IMR-90 (cell line): ENCODE data around the gene GOLPH3L. TPM values are rescaled to one million over a fixed set of nuclear protein-coding genes. Genes with fewer than 3 reads are reported as not detected.

Experiments
- ATAC-seq: fragments of 200-7000 bp; cut with Tn5 transposase; 2 replicates; pipeline ENCODE4 v1.9.1; 2020; ENCODE audit warnings: low read depth, mild to moderate bottlenecking, moderate library complexity
- BruUV-seq: library from RNA; stranded (reverse); fragments of 400-500 nt; replicated peaks from 2 replicates; lab custom pipeline; 2021; lab: Mats Ljungman, UMichigan
- CTCF ChIA-PET: fragments of 300-600 bp; formaldehyde crosslinking; extraction: SDS; loops from one replicate; lab custom pipeline; 2021; ENCODE audit warnings: antibody characterized with exemption; lab: Yijun Ruan, JAX
- POLR2A ChIA-PET: fragments of 300-600 bp; sonication (Branson Sonifier 250); formaldehyde crosslinking; loops from one replicate; lab custom pipeline; 2022; ENCODE audit warnings: antibody characterized with exemption; ENCODE audit not compliant: unreplicated experiment; lab: Charles Lee
- DNase-seq: peaks from one replicate; pipeline ENCODE4 v3.0.0; 2013
- H2AFZ ChIP-seq: replicated peaks from 2 replicates; pipeline ENCODE3; 2013; ENCODE audit warnings: low read length, mild to moderate bottlenecking; ENCODE audit not compliant: poor library complexity
- H2AK5ac ChIP-seq: 2 replicates; pipeline ENCODE4 v1.6.1; 2013; ENCODE audit warnings: low read depth, low read length, inconsistent platforms
- H2AK9ac ChIP-seq: replicated peaks from 2 replicates; pipeline ENCODE3; 2013; ENCODE audit warnings: mild to moderate bottlenecking, low read depth, low read length, moderate library complexity; ENCODE audit not compliant: poor library complexity
- H2BK120ac ChIP-seq: 2 replicates; pipeline ENCODE4 v1.6.1; 2013; ENCODE audit warnings: low read depth, low read length, inconsistent platforms
- H2BK15ac ChIP-seq: 3 replicates; pipeline ENCODE4 v1.6.1; 2013; ENCODE audit warnings: low read depth, low read length, inconsistent platforms
- H2BK20ac ChIP-seq: 2 replicates; pipeline ENCODE4 v1.6.1; 2013; ENCODE audit warnings: low read depth, mild to moderate bottlenecking, inconsistent platforms, low read length, moderate library complexity
- H2BK5ac ChIP-seq: 2 replicates; pipeline ENCODE4 v1.6.1; 2013; ENCODE audit warnings: mild to moderate bottlenecking, low read depth, low read length, inconsistent platforms; ENCODE audit not compliant: poor library complexity, severe bottlenecking
- H3K14ac ChIP-seq: replicated peaks from 2 replicates; pipeline ENCODE4 v1.6.1; 2013; ENCODE audit warnings: low read depth, low read length, inconsistent platforms
- H3K18ac ChIP-seq: 2 replicates; pipeline ENCODE4 v1.6.1; 2013; ENCODE audit warnings: low read depth, low read length, control low read depth
- H3K23ac ChIP-seq: 2 replicates; pipeline ENCODE4 v1.6.1; 2013; ENCODE audit warnings: low read depth, low read length, inconsistent platforms
- H3K27ac ChIP-seq: 2 replicates; pipeline ENCODE4 v1.5.1; 2013; ENCODE audit warnings: mild to moderate bottlenecking, control low read depth, low read length; ENCODE audit not compliant: insufficient read depth
- H3K27me3 ChIP-seq: 2 replicates; pipeline ENCODE4 v1.6.1; 2013; ENCODE audit warnings: low read length; ENCODE audit not compliant: control insufficient read depth, insufficient read depth
- H3K36me3 ChIP-seq: 2 replicates; pipeline ENCODE4 v1.6.1; 2013; ENCODE audit warnings: low read length, mixed read lengths; ENCODE audit not compliant: control insufficient read depth, insufficient read depth
- H3K4ac ChIP-seq: 2 replicates; pipeline ENCODE4 v1.6.1; 2013; ENCODE audit warnings: low read depth, low read length, inconsistent platforms
- H3K4me1 ChIP-seq: 2 replicates; pipeline ENCODE4 v1.6.1; 2013; ENCODE audit warnings: low read length, mixed read lengths; ENCODE audit not compliant: control insufficient read depth, insufficient read depth
- H3K4me2 ChIP-seq: 2 replicates; pipeline ENCODE4 v1.6.1; 2013; ENCODE audit warnings: low read depth, mild to moderate bottlenecking, control low read depth, low read length, moderate library complexity
- H3K4me3 ChIP-seq: 2 replicates; pipeline ENCODE4 v1.5.1; 2013; ENCODE audit warnings: low read depth, mild to moderate bottlenecking, control low read depth, low read length, moderate library complexity; ENCODE audit not compliant: insufficient read depth
- H3K56ac ChIP-seq: 2 replicates; pipeline ENCODE4 v1.6.1; 2013; ENCODE audit warnings: low read length, inconsistent platforms; ENCODE audit not compliant: insufficient read depth; ENCODE audit errors: extremely low read depth
- H3K79me1 ChIP-seq, 2 experiments: 2 replicates each; pipeline ENCODE4 v1.6.1; 2013; ENCODE audit warnings: low read length in 2 of 2, inconsistent platforms in 1 of 2, low read depth in 1 of 2
- H3K9ac ChIP-seq: 2 replicates; pipeline ENCODE4 v1.6.1; 2013; ENCODE audit warnings: low read depth, low read length, control low read depth
- H3K9me1 ChIP-seq: 2 replicates; pipeline ENCODE4 v1.6.1; 2013; ENCODE audit warnings: low read length, inconsistent platforms; ENCODE audit not compliant: insufficient read depth
- H3K9me3 ChIP-seq: 2 replicates; pipeline ENCODE4 v1.6.1; 2013; ENCODE audit warnings: low read length; ENCODE audit not compliant: control insufficient read depth, insufficient read depth
- H4K20me1 ChIP-seq: 2 replicates; pipeline ENCODE4 v1.6.1; 2013; ENCODE audit warnings: low read length, inconsistent platforms; ENCODE audit not compliant: insufficient read depth
- H4K5ac ChIP-seq: 2 replicates; pipeline ENCODE4 v1.6.1; 2013; ENCODE audit warnings: mild to moderate bottlenecking, low read depth, low read length, control low read depth
- H4K8ac ChIP-seq, 2 experiments: 2 replicates each; pipeline ENCODE4 v1.6.1; 2013; ENCODE audit warnings: low read depth in 2 of 2, low read length in 2 of 2, control low read depth in 1 of 2, inconsistent platforms in 1 of 2
- H4K91ac ChIP-seq: 2 replicates; pipeline ENCODE4 v1.6.1; 2013; ENCODE audit warnings: low read depth, low read length, inconsistent platforms; ENCODE audit not compliant: insufficient read depth
- BHLHE40 ChIP-seq: fragments of 150-350 bp; IDR thresholded peaks from 2 replicates; pipeline ENCODE4 v1.6.1; 2016; ENCODE audit warnings: mild to moderate bottlenecking, low read depth, low read length
- CHD1 ChIP-seq: IDR thresholded peaks from 2 replicates; pipeline ENCODE4 v1.6.1; 2012; ENCODE audit warnings: low read depth, low read length, improper control_type of control experiment
- ELK1 ChIP-seq: fragments of 150-350 bp; IDR thresholded peaks from 2 replicates; pipeline ENCODE4 v1.6.1; 2016; ENCODE audit warnings: low read depth, mild to moderate bottlenecking, low read length, moderate library complexity, borderline replicate concordance
- FOS ChIP-seq: fragments of 150-350 bp; IDR thresholded peaks from 2 replicates; pipeline ENCODE4 v1.6.1; 2016; ENCODE audit warnings: low read depth, low read length
- MAFK ChIP-seq: IDR thresholded peaks from 2 replicates; pipeline ENCODE4 v1.6.1; 2012; ENCODE audit warnings: low read depth, low read length, improper control_type of control experiment
- MAZ ChIP-seq: IDR thresholded peaks from 2 replicates; pipeline ENCODE4 v1.6.1; 2012; ENCODE audit warnings: low read depth, mild to moderate bottlenecking, low read length, improper control_type of control experiment, moderate library complexity, borderline replicate concordance
- MXI1 ChIP-seq: IDR thresholded peaks from 2 replicates; pipeline ENCODE4 v1.6.1; 2012; ENCODE audit warnings: low read depth, mild to moderate bottlenecking, low read length, moderate library complexity, borderline replicate concordance
- NFE2L2 ChIP-seq: fragments of 150-350 bp; IDR thresholded peaks from 2 replicates; pipeline ENCODE4 v1.6.1; 2016; ENCODE audit warnings: low read depth, mild to moderate bottlenecking, low read length
- POLR2A ChIP-seq: IDR thresholded peaks from 2 replicates; pipeline ENCODE4 v1.6.1; 2012; ENCODE audit warnings: mild to moderate bottlenecking, low read depth, low read length
- RAD21 ChIP-seq: IDR thresholded peaks from 2 replicates; pipeline ENCODE4 v1.6.1; 2012; ENCODE audit warnings: low read length, improper control_type of control experiment
- RCOR1 ChIP-seq: IDR thresholded peaks from 2 replicates; pipeline ENCODE4 v1.6.1; 2012; ENCODE audit warnings: mild to moderate bottlenecking, low read length, improper control_type of control experiment; ENCODE audit not compliant: insufficient replicate concordance
- RFX5 ChIP-seq: IDR thresholded peaks from 2 replicates; pipeline ENCODE4 v1.8.0; 2012; ENCODE audit warnings: low read depth, mild to moderate bottlenecking, low read length, moderate library complexity
- SMC3 ChIP-seq: fragments of 150-350 bp; IDR thresholded peaks from 2 replicates; pipeline ENCODE4 v1.6.1; 2016; ENCODE audit warnings: low read depth, mild to moderate bottlenecking, antibody characterized with exemption, low read length, moderate library complexity
- USF2 ChIP-seq: fragments of 150-350 bp; IDR thresholded peaks from 2 replicates; pipeline ENCODE4 v1.6.1; 2017; ENCODE audit warnings: mild to moderate bottlenecking, antibody characterized with exemption, low read length, low read depth
- WGBS, 2 experiments: methylation state at CpG; one replicate each; pipeline versions ENCODE4 v1.1.5 to v1.1.7; 2013; ENCODE audit warnings: missing lambda C conversion rate in 2 of 2; ENCODE audit not compliant: insufficient read length in 1 of 2; ENCODE audit errors: extremely low coverage in 2 of 2; 5-methylcytosine and 5-hydroxymethylcytosine counted together
- dilution Hi-C: fragments of 300-500 bp; cut with HindIII; formaldehyde crosslinking; loops from one replicate; pipeline ENCODE4 v1.14.3; 2018; ENCODE audit warnings: low sequenced_read_pairs; ENCODE audit not compliant: unreplicated experiment
- in situ Hi-C: fragments of 300-500 bp; cut with MboI; formaldehyde crosslinking; loops from 3 replicates; pipeline ENCODE4 v1.14.3; 2019; ENCODE audit warnings: low sequenced_read_pairs, inconsistent platforms, mixed read lengths
- intact Hi-C: fragments of 100-400 bp; cut with micrococcal nuclease; formaldehyde crosslinking; loops from 2 replicates; pipeline ENCODE4 v1.10.0; 2022
- polyA plus RNA-seq, 3 experiments: library from polyadenylated mRNA; depleted of rRNA; stranded (reverse); fragments of >200 nt; gene quantifications; 2 replicates each; pipeline ENCODE4 v1.2.3, GENCODE V29; 2012; ENCODE audit warnings: low replicate concordance in 1 of 3
- total RNA-seq: library from RNA; depleted of rRNA; stranded (reverse); fragments of >200 nt; gene quantifications from 2 replicates; pipeline ENCODE4 v1.2.3, GENCODE V29; 2012

GOLPH3L gene
- total and polyA plus RNA-seq, 2 of the 4 experiments (the other 2 are of a cell fraction): 9.5 to 11.0 TPM

GRCh38 chr1:150695561-150695960, 1.4 kb downstream of the GOLPH3L start:
- peak; percentile 12 for DNase-seq
- no CpG with 5 or more reads among the region's 4 CpGs for WGBS, 2 experiments
- Histone ChIP-seq H2AFZ (no peak overlapping the region), H2BK5ac (no peak overlapping the region), H4K8ac (no peak overlapping the region), H3K79me1 (peaks cover 0 to 19% of the 10 kb centered on the region in 2 experiments; a peak in 3 of 4 replicates), H3K9me1 (no peaks in the 10 kb centered on the region), H4K5ac (no peak overlapping the region), H3K56ac (no peak overlapping the region), H3K4me1 (no peaks in the 10 kb centered on the region), H3K4me3 (no peak overlapping the region), H3K36me3 (peaks cover 6% of the 10 kb centered on the region; the same call in 1 of the 2 replicates), H3K23ac (no peak overlapping the region), H4K20me1 (no peaks in the 10 kb centered on the region), H3K4me2 (no peak overlapping the region), H3K18ac (no peak overlapping the region), H3K9ac (no peak overlapping the region), H2BK120ac (no peak overlapping the region), H4K91ac (no peak overlapping the region), H3K9me3 (no peaks in the 10 kb centered on the region), H3K27me3 (no peaks in the 10 kb centered on the region), H2AK5ac (no peak overlapping the region), H2AK9ac (no peak overlapping the region), H2BK20ac (no peak overlapping the region), H3K14ac (no peak overlapping the region), H2BK15ac (no peak overlapping the region), H3K27ac (no peak overlapping the region), H3K4ac (no peak overlapping the region)
- CTCF ChIA-PET: interaction anchor here (1.2 kb wide), 1 partner anchor 135 kb away, joined by 3 read pairs; no protein-coding TSS in a partner anchor
- no peak for TF ChIP-seq MXI1
- TF ChIP-seq SMC3: no peak
- no peak for TF ChIP-seq BHLHE40
- TF ChIP-seq POLR2A: no peak
- no peak for TF ChIP-seq FOS
- no peak for TF ChIP-seq MAZ
- no peak for TF ChIP-seq USF2
- TF ChIP-seq CHD1: no peak
- TF ChIP-seq RAD21: no peak
- TF ChIP-seq MAFK: no peak
- no peak for TF ChIP-seq RFX5
- no peak for TF ChIP-seq NFE2L2
- TF ChIP-seq ELK1: no peak
- TF ChIP-seq RCOR1: no peak
- intact Hi-C loops (loop anchor here (5.0 kb wide), 1 partner anchor 133 kb away; no protein-coding TSS in a partner anchor), in situ Hi-C loops (no loop called here), dilution Hi-C loops (no loop called here)
- POLR2A ChIA-PET: no interaction called here
- no TSS peak for BruUV-seq
- no peak for ATAC-seq
